HepG2 (cell line): ENCODE measurements around the gene MFSD11. TPM values are rescaled to one million over a fixed set of nuclear protein-coding genes. Genes with fewer than 3 reads are reported as not detected.

Experiments used
- HNF4G ChIP-seq, 2 experiments: sonication (generic) in 1 of 2; formaldehyde crosslinking in 1 of 2; IDR thresholded peaks; 2 replicates each; pipeline versions ENCODE4 v1.4.0 to v1.6.1; 2011 to 2020; ENCODE audit warnings: borderline replicate concordance in 2 of 2, low read depth in 2 of 2, mild to moderate bottlenecking in 2 of 2, low read length in 1 of 2, missing genetic modification reagents in 1 of 2, moderate library complexity in 1 of 2
- KLF15 ChIP-seq: sonication (generic); formaldehyde crosslinking; IDR thresholded peaks from 2 replicates; pipeline ENCODE4 v1.8.1; 2023; ENCODE audit warnings: borderline replicate concordance, mild to moderate bottlenecking, inconsistent platforms, missing genetic modification reagents, mixed read lengths
- MBNL3 ChIP-seq: fragments of 250-450 bp; sonication (Bioruptor Pico); conservative IDR thresholded peaks from 2 replicates; pipeline ENCODE4 v1.8.0; 2022; ENCODE audit warnings: mild to moderate bottlenecking, inconsistent platforms
- MED8 ChIP-seq: sonication (generic); formaldehyde crosslinking; IDR thresholded peaks from 2 replicates; pipeline ENCODE4 v1.8.1; 2023; ENCODE audit warnings: mild to moderate bottlenecking, missing genetic modification reagents; ENCODE audit not compliant: insufficient replicate concordance
- MYC ChIP-seq: sonication (generic); formaldehyde crosslinking; IDR thresholded peaks from 2 replicates; pipeline ENCODE4 v1.9.0; 2021; ENCODE audit warnings: missing genetic modification reagents, borderline replicate concordance
- NR2C2 ChIP-seq: sonication (generic); formaldehyde crosslinking; IDR thresholded peaks from 2 replicates; pipeline ENCODE4 v1.4.0; 2020; ENCODE audit warnings: missing genetic modification reagents, mild to moderate bottlenecking, moderate library complexity, borderline replicate concordance
- REXO4 ChIP-seq: sonication (generic); formaldehyde crosslinking; IDR thresholded peaks from 2 replicates; pipeline ENCODE4 v1.8.0; 2022; ENCODE audit warnings: missing genetic modification reagents, mild to moderate bottlenecking, borderline replicate concordance
- RXRA ChIP-seq: sonication (generic); formaldehyde crosslinking; IDR thresholded peaks from 2 replicates; pipeline ENCODE4 v1.5.1; 2020; ENCODE audit warnings: missing genetic modification reagents
- SMARCC2 ChIP-seq: fragments of 450-650 bp; IDR thresholded peaks from 2 replicates; pipeline ENCODE4 v1.6.1; 2017; ENCODE audit warnings: antibody characterized with exemption, mild to moderate bottlenecking
- SP1 ChIP-seq, 2 experiments: fragments of 450-650 bp in 1 of 2; sonication (generic) in 1 of 2; formaldehyde crosslinking in 1 of 2; IDR thresholded peaks; 2 replicates each; pipeline versions ENCODE4 v1.4.0 to v1.6.1; 2016 to 2020; ENCODE audit warnings: missing genetic modification reagents in 1 of 2
- ZNF773 ChIP-seq: sonication (generic); formaldehyde crosslinking; IDR thresholded peaks from 2 replicates; pipeline ENCODE4 v1.4.0; 2020; ENCODE audit warnings: missing genetic modification reagents, borderline replicate concordance
- polyA plus RNA-seq, 8 experiments: library from polyadenylated mRNA; depleted of rRNA in 3 of 8; stranded (reverse) in 7 of 8; unstranded in 1 of 8; fragments of >200 nt; fragmentation: Illumina TruSeq in 4 of 8; extraction: Trizol in 4 of 8; gene quantifications; 2 replicates each; pipeline versions ENCODE4 v1.2.1 to v1.2.3, GENCODE V29; 2011 to 2016; ENCODE audit warnings: low read depth in 4 of 8, missing spikeins in 1 of 8, mixed read lengths in 1 of 8; ENCODE audit not compliant: insufficient read depth in 1 of 8
- total RNA-seq, 5 experiments: library from RNA; depleted of rRNA; stranded (reverse); fragments of >200 nt; fragmentation: Illumina TruSeq; extraction: Trizol; gene quantifications; 2 replicates each; pipeline ENCODE4 v1.2.3, GENCODE V29; 2016; ENCODE audit warnings: low read depth in 1 of 5
- TF ChIP-seq, protein P1 (sequence below): sonication (generic); formaldehyde crosslinking; IDR thresholded peaks from 2 replicates; pipeline ENCODE4 v1.5.0; 2020; ENCODE audit warnings: missing genetic modification reagents, mild to moderate bottlenecking, borderline replicate concordance
- TF ChIP-seq, protein P2 (sequence below): sonication (generic); formaldehyde crosslinking; IDR thresholded peaks from 2 replicates; pipeline ENCODE4 v1.4.0; 2020; ENCODE audit warnings: missing genetic modification reagents, borderline replicate concordance
- TF ChIP-seq, protein P3 (sequence below): IDR thresholded peaks from 2 replicates; pipeline ENCODE4 v1.6.1; 2012; ENCODE audit warnings: low read length, improper control_type of control experiment
- TF ChIP-seq, protein P4 (sequence below): sonication (generic); formaldehyde crosslinking; conservative IDR thresholded peaks from 2 replicates; pipeline ENCODE4 v1.5.0; 2020; ENCODE audit warnings: missing genetic modification reagents

MFSD11 gene
- total and polyA plus RNA-seq, 2 of the 13 experiments (the other 11 are each of a cell fraction or from before 2014, with no cell fraction given), result 26.1 to 36.3 TPM

DNA sequence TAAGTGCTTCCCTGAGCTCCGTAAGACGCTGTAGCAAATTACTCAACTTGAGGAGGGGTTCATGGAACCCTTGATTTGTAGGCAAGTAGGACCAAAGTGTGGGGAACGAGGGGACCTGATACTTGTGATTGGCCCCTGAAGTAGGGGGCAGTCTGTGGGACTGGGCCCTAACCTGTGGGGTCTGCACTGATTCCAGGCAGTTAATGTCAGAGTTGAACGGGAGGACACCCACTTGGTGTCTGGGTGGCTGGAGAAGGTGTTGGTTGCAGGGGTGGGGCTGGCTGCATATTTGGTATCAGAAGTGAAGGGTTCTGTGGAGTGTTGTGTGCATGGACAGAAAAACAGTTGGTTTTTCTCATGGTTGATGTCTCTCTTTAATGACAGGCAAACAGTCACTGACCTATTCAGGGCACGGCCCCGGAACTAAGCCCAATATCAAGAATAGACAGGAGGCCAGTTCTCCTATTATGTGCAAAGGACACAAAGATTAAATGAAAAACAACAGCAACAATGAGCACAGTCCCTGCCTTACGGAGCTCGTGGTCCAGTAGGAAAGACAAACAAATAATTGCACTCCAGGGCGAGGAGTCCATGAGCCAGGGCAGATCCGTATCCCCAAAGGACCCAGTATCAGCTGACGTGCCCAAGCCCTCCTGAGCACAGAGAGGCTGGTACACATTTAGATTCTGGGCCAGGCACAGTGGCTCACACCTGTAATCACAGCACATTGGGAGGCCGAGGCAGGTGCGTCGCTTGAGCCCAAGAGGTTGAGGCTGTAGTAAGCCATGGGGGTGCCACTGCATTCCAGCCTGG, 46.3 kb upstream of the MFSD11 start (continued):
- TF ChIP-seq SP1 (IDR thresholded peaks at IDR 0.05) (no peak), SP1 (CRISPR knock-in tag; IDR thresholded peaks at IDR 0.05) (no peak), RXRA (peak; percentile 88), MYC (CRISPR knock-in tag) (peak; percentile 48; the same call in 1 of the 2 replicates), ZNF773 (CRISPR knock-in tag) (no peak), SMARCC2 (0 out of 2 replicates have a peak, but pooled peaks have one; percentile 15), HNF4G (IDR thresholded peaks at IDR 0.05; ENCODE audit: borderline replicate concordance, low read depth, low read length) (0 out of 2 replicates have a peak, but pooled peaks have one; percentile 21), HNF4G (CRISPR knock-in tag; IDR thresholded peaks at IDR 0.05; ENCODE audit: borderline replicate concordance, low read depth) (peak; percentile 67; the same call in 1 of the 2 replicates), KLF15 (no peak), NR2C2 (CRISPR knock-in tag) (no peak), MBNL3 (no peak), REXO4 (CRISPR knock-in tag) (no peak), MED8 (CRISPR knock-in tag) (no peak)
- TF ChIP-seq, protein P1, sequence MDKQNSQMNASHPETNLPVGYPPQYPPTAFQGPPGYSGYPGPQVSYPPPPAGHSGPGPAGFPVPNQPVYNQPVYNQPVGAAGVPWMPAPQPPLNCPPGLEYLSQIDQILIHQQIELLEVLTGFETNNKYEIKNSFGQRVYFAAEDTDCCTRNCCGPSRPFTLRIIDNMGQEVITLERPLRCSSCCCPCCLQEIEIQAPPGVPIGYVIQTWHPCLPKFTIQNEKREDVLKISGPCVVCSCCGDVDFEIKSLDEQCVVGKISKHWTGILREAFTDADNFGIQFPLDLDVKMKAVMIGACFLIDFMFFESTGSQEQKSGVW (CRISPR knock-in tag), result no peak; the same call in 1 of the 2 replicates
- TF ChIP-seq, protein P2, sequence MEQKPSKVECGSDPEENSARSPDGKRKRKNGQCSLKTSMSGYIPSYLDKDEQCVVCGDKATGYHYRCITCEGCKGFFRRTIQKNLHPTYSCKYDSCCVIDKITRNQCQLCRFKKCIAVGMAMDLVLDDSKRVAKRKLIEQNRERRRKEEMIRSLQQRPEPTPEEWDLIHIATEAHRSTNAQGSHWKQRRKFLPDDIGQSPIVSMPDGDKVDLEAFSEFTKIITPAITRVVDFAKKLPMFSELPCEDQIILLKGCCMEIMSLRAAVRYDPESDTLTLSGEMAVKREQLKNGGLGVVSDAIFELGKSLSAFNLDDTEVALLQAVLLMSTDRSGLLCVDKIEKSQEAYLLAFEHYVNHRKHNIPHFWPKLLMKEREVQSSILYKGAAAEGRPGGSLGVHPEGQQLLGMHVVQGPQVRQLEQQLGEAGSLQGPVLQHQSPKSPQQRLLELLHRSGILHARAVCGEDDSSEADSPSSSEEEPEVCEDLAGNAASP, result peak; percentile 92; the same call in 1 of the 2 replicates
- TF ChIP-seq, protein P3, sequence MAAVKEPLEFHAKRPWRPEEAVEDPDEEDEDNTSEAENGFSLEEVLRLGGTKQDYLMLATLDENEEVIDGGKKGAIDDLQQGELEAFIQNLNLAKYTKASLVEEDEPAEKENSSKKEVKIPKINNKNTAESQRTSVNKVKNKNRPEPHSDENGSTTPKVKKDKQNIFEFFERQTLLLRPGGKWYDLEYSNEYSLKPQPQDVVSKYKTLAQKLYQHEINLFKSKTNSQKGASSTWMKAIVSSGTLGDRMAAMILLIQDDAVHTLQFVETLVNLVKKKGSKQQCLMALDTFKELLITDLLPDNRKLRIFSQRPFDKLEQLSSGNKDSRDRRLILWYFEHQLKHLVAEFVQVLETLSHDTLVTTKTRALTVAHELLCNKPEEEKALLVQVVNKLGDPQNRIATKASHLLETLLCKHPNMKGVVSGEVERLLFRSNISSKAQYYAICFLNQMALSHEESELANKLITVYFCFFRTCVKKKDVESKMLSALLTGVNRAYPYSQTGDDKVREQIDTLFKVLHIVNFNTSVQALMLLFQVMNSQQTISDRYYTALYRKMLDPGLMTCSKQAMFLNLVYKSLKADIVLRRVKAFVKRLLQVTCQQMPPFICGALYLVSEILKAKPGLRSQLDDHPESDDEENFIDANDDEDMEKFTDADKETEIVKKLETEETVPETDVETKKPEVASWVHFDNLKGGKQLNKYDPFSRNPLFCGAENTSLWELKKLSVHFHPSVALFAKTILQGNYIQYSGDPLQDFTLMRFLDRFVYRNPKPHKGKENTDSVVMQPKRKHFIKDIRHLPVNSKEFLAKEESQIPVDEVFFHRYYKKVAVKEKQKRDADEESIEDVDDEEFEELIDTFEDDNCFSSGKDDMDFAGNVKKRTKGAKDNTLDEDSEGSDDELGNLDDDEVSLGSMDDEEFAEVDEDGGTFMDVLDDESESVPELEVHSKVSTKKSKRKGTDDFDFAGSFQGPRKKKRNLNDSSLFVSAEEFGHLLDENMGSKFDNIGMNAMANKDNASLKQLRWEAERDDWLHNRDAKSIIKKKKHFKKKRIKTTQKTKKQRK, result no peak
- TF ChIP-seq, protein P4, sequence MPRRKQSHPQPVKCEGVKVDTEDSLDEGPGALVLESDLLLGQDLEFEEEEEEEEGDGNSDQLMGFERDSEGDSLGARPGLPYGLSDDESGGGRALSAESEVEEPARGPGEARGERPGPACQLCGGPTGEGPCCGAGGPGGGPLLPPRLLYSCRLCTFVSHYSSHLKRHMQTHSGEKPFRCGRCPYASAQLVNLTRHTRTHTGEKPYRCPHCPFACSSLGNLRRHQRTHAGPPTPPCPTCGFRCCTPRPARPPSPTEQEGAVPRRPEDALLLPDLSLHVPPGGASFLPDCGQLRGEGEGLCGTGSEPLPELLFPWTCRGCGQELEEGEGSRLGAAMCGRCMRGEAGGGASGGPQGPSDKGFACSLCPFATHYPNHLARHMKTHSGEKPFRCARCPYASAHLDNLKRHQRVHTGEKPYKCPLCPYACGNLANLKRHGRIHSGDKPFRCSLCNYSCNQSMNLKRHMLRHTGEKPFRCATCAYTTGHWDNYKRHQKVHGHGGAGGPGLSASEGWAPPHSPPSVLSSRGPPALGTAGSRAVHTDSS (CRISPR knock-in tag), result no peak
